ENCODE data around the gene CHN2.

The CHN2 gene

GRCh38 chr7:29253225-29253624, 58.6 kb downstream of the CHN2 start:
- no peak for TF ChIP-seq POLR2AphosphoS5 (IDR thresholded peaks at IDR 0.05; ENCODE audit: low read depth, low read length)
- TF ChIP-seq TAF1 (IDR thresholded peaks at IDR 0.05; ENCODE audit: borderline replicate concordance, insufficient read depth, low read length): no peak
- TF ChIP-seq REST (IDR thresholded peaks at IDR 0.05; ENCODE audit: insufficient read depth in 1 of 2, low read depth in 2 of 2, low read length in 2 of 2): no peak
- no peak for TF ChIP-seq SIN3A (IDR thresholded peaks at IDR 0.05; ENCODE audit: borderline replicate concordance, insufficient read depth, low read length)
- TF ChIP-seq FOXP2 (optimal IDR thresholded peaks at IDR 0.05; ENCODE audit: borderline replicate concordance, extremely low read depth, extremely low read length, insufficient read depth): no peak

- TF ChIP-seq POLR2AphosphoS5 (IDR thresholded peaks at IDR 0.05; ENCODE audit: low read depth, low read length) (no peak), SIN3A (IDR thresholded peaks at IDR 0.05; ENCODE audit: borderline replicate concordance, insufficient read depth, low read length) (no peak), TAF1 (IDR thresholded peaks at IDR 0.05; ENCODE audit: borderline replicate concordance, insufficient read depth, low read length) (no peak), REST (IDR thresholded peaks at IDR 0.05; ENCODE audit: insufficient read depth in 1 of 2, low read depth in 2 of 2, low read length in 2 of 2) (no peak), FOXP2 (optimal IDR thresholded peaks at IDR 0.05; ENCODE audit: borderline replicate concordance, extremely low read depth, extremely low read length, insufficient read depth) (no peak)
These were observed 60.0 kb downstream of the CHN2 start for GRCh38 chr7:29254591-29254990.

DNA sequence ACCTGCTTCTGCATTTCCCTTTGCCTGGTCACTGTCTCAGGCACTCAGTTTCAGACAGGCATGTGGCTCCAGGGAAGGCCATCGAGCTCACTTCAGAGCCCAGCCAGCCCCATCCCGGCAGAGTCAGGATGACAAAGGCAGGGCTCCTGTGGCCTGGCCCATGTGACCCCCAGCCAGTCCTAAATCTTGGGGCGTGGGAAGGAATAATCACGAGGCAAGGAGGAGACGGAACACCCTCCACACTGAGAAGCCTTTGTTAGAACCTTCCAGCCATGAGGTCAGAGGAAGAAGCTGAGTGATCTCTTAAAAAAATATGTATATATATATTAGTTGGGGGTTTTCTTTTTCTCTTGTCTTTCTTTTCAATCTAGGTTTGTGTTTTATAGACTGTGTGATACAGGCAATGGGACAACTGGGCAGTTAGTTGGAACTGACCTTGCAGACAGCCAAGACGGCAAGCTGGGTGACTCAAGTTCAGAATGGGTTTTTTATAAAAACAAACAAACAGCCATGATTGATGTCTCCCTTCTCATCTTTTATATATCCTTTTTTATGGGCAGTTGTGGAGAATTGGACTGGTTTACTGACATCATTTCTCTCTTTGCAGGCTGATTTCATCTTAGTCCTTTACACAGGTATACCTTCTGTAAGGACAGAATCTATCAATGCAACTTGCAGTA, 60.8 kb downstream of the CHN2 start:
- no peak for TF ChIP-seq REST (IDR thresholded peaks at IDR 0.05; ENCODE audit: insufficient read depth in 1 of 2, low read depth in 2 of 2, low read length in 2 of 2)
- no peak for TF ChIP-seq POLR2AphosphoS5 (IDR thresholded peaks at IDR 0.05; ENCODE audit: low read depth, low read length)
- no peak for TF ChIP-seq SIN3A (IDR thresholded peaks at IDR 0.05; ENCODE audit: borderline replicate concordance, insufficient read depth, low read length)
- TF ChIP-seq FOXP2 (optimal IDR thresholded peaks at IDR 0.05; ENCODE audit: borderline replicate concordance, extremely low read depth, extremely low read length, insufficient read depth): no peak
- no peak for TF ChIP-seq TAF1 (IDR thresholded peaks at IDR 0.05; ENCODE audit: borderline replicate concordance, insufficient read depth, low read length)

- TF ChIP-seq SIN3A (IDR thresholded peaks at IDR 0.05; ENCODE audit: borderline replicate concordance, insufficient read depth, low read length): no peak
- TF ChIP-seq REST (IDR thresholded peaks at IDR 0.05; ENCODE audit: insufficient read depth in 1 of 2, low read depth in 2 of 2, low read length in 2 of 2): no peak
- TF ChIP-seq FOXP2 (optimal IDR thresholded peaks at IDR 0.05; ENCODE audit: borderline replicate concordance, extremely low read depth, extremely low read length, insufficient read depth): no peak
- no peak for TF ChIP-seq POLR2AphosphoS5 (IDR thresholded peaks at IDR 0.05; ENCODE audit: low read depth, low read length)
- no peak for TF ChIP-seq TAF1 (IDR thresholded peaks at IDR 0.05; ENCODE audit: borderline replicate concordance, insufficient read depth, low read length)
These were observed 61.5 kb downstream of the CHN2 start for GRCh38 chr7:29255906-29256692.

Measured in PFSK-1 (cell line).